A549 treated with CpdA at 1 μM for 4 hours (cell line): ENCODE measurements around the gene NFE2L3. TPM values are rescaled to one million over a fixed set of nuclear protein-coding genes. Genes with fewer than 3 reads are reported as not detected.

ENCODE experiments used
- total RNA-seq: library from RNA; stranded (reverse); fragments of 200-300 nt; extraction: Qiagen RNA extraction; gene quantifications from 5 replicates; pipeline ENCODE4 v1.2.3, GENCODE V29; 2022; ENCODE audit warnings: low read depth

Gene NFE2L3, protein sequence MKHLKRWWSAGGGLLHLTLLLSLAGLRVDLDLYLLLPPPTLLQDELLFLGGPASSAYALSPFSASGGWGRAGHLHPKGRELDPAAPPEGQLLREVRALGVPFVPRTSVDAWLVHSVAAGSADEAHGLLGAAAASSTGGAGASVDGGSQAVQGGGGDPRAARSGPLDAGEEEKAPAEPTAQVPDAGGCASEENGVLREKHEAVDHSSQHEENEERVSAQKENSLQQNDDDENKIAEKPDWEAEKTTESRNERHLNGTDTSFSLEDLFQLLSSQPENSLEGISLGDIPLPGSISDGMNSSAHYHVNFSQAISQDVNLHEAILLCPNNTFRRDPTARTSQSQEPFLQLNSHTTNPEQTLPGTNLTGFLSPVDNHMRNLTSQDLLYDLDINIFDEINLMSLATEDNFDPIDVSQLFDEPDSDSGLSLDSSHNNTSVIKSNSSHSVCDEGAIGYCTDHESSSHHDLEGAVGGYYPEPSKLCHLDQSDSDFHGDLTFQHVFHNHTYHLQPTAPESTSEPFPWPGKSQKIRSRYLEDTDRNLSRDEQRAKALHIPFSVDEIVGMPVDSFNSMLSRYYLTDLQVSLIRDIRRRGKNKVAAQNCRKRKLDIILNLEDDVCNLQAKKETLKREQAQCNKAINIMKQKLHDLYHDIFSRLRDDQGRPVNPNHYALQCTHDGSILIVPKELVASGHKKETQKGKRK
- total RNA-seq: 8.3 to 11.3 TPM (median 9.4 TPM) in 5 replicates

DNA sequence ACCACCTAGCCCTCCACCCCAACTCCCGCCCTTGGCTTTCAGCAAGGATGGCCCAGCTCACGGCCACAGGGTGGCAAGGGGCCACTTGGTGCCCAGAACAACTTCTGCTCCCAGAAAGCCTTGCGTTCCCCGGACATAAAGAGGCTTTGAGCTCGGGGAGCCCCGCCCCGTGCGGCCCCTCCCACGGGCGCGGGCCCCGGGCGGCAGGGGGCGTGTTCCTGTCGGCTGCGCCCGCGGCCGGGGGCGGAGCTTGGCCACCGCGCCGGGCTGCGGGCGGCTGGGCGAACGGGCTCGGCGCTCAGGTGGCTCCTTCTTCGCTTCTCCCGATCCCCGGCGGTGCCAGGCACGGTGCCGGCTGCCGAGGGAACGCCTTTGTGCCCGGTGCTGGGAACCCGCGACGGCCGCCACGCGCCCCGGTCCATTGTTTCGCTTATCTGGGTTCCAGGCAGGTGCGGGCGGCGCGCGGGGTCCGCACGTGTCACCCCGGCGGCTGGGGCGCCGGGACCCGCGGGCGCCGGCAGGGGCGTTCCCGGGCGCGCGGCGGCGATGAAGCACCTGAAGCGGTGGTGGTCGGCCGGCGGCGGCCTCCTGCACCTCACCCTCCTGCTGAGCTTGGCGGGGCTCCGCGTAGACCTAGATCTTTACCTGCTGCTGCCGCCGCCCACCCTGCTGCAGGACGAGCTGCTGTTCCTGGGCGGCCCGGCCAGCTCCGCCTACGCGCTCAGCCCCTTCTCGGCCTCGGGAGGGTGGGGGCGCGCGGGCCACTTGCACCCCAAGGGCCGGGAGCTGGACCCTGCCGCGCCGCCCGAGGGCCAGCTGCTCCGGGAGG lies at the start of gene NFE2L3:
Gene NFE2L3, plus strand, starts transcription at position 246 of the 829 bp plus-strand sequence. Its CDS starts 301 bp downstream, at position 547.

DNA sequence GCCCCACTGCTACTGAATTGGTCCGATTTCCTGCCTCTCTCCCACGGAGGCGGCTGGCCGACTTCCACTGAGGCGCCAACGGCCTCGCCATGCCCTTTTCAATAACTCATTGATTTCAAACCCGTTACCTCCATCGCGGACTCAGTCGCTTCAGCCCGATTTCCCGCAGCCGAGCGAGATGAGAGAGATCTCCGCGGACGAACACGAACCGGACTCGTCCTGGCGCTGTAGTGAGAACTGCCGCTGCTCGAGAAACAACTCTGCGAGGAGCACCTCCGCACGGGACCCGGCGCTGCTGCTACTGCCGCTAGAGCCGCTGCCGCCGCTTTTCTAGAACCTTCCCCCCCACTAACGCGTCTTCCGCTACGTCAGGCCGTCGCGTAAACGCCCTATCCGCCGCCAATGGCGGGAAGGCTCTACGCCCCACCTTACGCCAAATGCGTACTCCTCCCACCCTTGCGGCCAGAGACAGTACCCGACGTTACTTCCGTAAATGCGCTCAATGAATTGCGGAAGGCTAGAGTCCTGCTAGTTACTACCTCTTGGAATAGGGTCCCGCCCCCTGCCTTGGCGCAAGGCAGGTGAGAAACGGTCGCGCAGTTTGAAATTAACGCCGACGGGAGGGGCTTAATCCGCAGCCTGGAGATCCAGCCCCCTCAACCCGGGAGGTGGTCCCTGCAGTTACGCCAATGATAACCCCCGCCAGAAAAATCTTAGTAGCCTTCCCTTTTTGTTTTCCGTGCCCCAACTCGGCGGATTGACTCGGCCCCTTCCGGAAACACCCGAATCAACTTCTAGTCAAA lies 48.6 kb downstream of the NFE2L3 start, which contains the start of gene HNRNPA2B1:
Gene HNRNPA2B1, minus strand, starts transcription at position 303 of the 803 bp plus-strand sequence. Its CDS starts 169 bp downstream, at position 134.

DNA sequence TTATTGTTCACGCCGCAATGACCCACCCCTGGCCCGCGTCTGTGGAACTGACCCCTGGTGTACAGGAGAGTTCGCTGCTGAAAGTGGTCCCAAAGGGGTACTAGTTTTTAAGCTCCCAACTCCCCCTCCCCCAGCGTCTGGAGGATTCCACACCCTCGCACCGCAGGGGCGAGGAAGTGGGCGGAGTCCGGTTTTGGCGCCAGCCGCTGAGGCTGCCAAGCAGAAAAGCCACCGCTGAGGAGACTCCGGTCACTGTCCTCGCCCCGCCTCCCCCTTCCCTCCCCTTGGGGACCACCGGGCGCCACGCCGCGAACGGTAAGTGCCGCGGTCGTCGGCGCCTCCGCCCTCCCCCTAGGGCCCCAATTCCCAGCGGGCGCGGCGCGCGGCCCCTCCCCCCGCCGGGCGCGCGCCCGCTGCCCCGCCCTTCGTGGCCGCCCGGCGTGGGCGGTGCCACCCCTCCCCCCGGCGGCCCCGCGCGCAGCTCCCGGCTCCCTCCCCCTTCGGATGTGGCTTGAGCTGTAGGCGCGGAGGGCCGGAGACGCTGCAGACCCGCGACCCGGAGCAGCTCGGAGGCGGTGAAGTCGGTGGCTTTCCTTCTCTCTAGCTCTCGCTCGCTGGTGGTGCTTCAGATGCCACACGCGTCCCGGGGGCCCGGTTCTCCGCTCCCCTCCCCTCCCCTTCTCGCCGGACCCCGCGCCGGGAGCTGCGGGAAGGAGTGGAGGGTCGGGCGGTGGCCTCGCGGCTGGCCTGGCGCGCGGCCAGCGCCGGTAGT lies 49.4 kb downstream of the NFE2L3 start, which contains the start of gene CBX3:
Gene CBX3, plus strand, starts transcription at position 499 of the 772 bp plus-strand sequence. CDS start 1,254 bp downstream, outside the sequence.

Other genes with a start within 250 kb of the NFE2L3 start
- 1,195 to 1,517 TPM (median 1,215 TPM) in 5 replicates for gene HNRNPA2B1, start 48.5 kb downstream of the NFE2L3 start, total RNA-seq
- gene CBX3, start 49.5 kb downstream of the NFE2L3 start, total RNA-seq: 231 to 298 TPM (median 237 TPM) in 5 replicates
- gene SNX10, start 139.7 kb downstream of the NFE2L3 start, total RNA-seq: 3.7 to 5.9 TPM (median 4.7 TPM) in 5 replicates